ENCODE results near the gene OR51V1.

GRCh38 chr11:5224538-5225479, 24.3 kb upstream of the OR51V1 start:
- TF ChIP-seq CTCF (IDR thresholded peaks at IDR 0.05) (no peak), REST (IDR thresholded peaks at IDR 0.05) (no peak), RCOR1 (IDR thresholded peaks at IDR 0.05; ENCODE audit: low read depth, low read length) (no peak), POLR2A (IDR thresholded peaks at IDR 0.05; ENCODE audit: low read length) (no peak), RNF2 (IDR thresholded peaks at IDR 0.05; ENCODE audit: borderline replicate concordance, low read depth) (no peak), RFX5 (IDR thresholded peaks at IDR 0.05) (no peak), RAD21 (conservative IDR thresholded peaks at IDR 0.05 in 1 of 2, IDR thresholded peaks at IDR 0.05 in 1 of 2) (no peak), MAZ (IDR thresholded peaks at IDR 0.05; ENCODE audit: borderline replicate concordance, low read depth, low read length) (no peak), JUNB (IDR thresholded peaks at IDR 0.05) (no peak), USF2 (IDR thresholded peaks at IDR 0.05) (no peak), EP300 (IDR thresholded peaks at IDR 0.05) (no peak), ESRRA (IDR thresholded peaks at IDR 0.05; ENCODE audit: borderline replicate concordance, low read length) (no peak), MAX (IDR thresholded peaks at IDR 0.05) (no peak), GATA3 (IDR thresholded peaks at IDR 0.05; ENCODE audit: borderline replicate concordance) (no peak)
